Fibroblast of lung (primary cell): ENCODE results near the gene DLK1.

Source experiments
- EZH2 ChIP-seq: IDR thresholded peaks from 2 replicates; pipeline ENCODE4 v1.5.1; 2012; ENCODE audit warnings: low read length, control low read depth, mild to moderate bottlenecking; ENCODE audit errors: missing control alignments
- TF ChIP-seq, protein P1 (sequence below), 2 donors: IDR thresholded peaks in 1 of 2; conservative IDR thresholded peaks in 1 of 2; 1 replicate in 1 of 2; 2 replicates in 1 of 2; pipeline ENCODE4 v1.5.1; 2011 to 2012; ENCODE audit warnings: low read length in 2 of 2, control low read depth in 1 of 2, inconsistent platforms in 1 of 2, low read depth in 1 of 2, mild to moderate bottlenecking in 1 of 2

- TF ChIP-seq, protein P1, sequence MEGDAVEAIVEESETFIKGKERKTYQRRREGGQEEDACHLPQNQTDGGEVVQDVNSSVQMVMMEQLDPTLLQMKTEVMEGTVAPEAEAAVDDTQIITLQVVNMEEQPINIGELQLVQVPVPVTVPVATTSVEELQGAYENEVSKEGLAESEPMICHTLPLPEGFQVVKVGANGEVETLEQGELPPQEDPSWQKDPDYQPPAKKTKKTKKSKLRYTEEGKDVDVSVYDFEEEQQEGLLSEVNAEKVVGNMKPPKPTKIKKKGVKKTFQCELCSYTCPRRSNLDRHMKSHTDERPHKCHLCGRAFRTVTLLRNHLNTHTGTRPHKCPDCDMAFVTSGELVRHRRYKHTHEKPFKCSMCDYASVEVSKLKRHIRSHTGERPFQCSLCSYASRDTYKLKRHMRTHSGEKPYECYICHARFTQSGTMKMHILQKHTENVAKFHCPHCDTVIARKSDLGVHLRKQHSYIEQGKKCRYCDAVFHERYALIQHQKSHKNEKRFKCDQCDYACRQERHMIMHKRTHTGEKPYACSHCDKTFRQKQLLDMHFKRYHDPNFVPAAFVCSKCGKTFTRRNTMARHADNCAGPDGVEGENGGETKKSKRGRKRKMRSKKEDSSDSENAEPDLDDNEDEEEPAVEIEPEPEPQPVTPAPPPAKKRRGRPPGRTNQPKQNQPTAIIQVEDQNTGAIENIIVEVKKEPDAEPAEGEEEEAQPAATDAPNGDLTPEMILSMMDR (conservative IDR thresholded peaks at IDR 0.05 in 1 of 2, IDR thresholded peaks at IDR 0.05 in 1 of 2; ENCODE audit: low read depth in 1 of 2, low read length in 2 of 2) = no peak
- no peak for TF ChIP-seq EZH2
Measured at GRCh38 chr14:100681111-100681510, 45.6 kb upstream of the DLK1 start.
